Measurements from ENCODE around the gene RPL39L.

The RPL39L gene

GRCh38 chr3:187073581-187074098 is 65.7 kb downstream of the RPL39L start:
- ATAC-seq (ENCODE audit: insufficient read depth, low read depth) (no peak), DNase-seq (no peak)
- Histone ChIP-seq H3K9me3 (ENCODE audit: insufficient read depth, low read length, severe bottlenecking) (no peaks in the 10 kb centered on the region), H2AFZ (ENCODE audit: low read depth, low read length) (no peak overlapping the region), H3K79me2 (ENCODE audit: insufficient read depth, low read length) (no peaks in the 10 kb centered on the region), H3K4me2 (ENCODE audit: insufficient read depth, low read length) (no peak overlapping the region), H3K4me1 (ENCODE audit: insufficient read depth, low read length) (no peaks in the 10 kb centered on the region), H3K4me3 (ENCODE audit: low read depth in 1 of 2, low read length in 2 of 2) (no peak overlapping the region), H3K36me3 (ENCODE audit: insufficient read depth, low read length) (no peaks in the 10 kb centered on the region), H3K9ac (ENCODE audit: low read depth, low read length) (no peak overlapping the region), H4K20me1 (ENCODE audit: insufficient read depth, low read length) (no peaks in the 10 kb centered on the region), H3K27me3 (ENCODE audit: insufficient read depth, low read length, poor library complexity) (peaks cover 3% of the 10 kb centered on the region), H3K27ac (ENCODE audit: low read length) (no peak overlapping the region)
- no peak for TF ChIP-seq CTCF (IDR thresholded peaks at IDR 0.05; ENCODE audit: borderline replicate concordance, extremely low read depth, low read length, poor library complexity, severe bottlenecking)
- TF ChIP-seq EZH2 (IDR thresholded peaks at IDR 0.05; ENCODE audit: borderline replicate concordance, low read depth, low read length, severe bottlenecking), result no peak

- DNase-seq (no peak), ATAC-seq (ENCODE audit: insufficient read depth, low read depth) (no peak)
- Histone ChIP-seq H3K4me3 (ENCODE audit: low read depth in 1 of 2, low read length in 2 of 2) (no peak overlapping the region), H3K27ac (ENCODE audit: low read length) (no peak overlapping the region), H3K4me1 (ENCODE audit: insufficient read depth, low read length) (no peaks in the 10 kb centered on the region), H2AFZ (ENCODE audit: low read depth, low read length) (no peak overlapping the region), H3K4me2 (ENCODE audit: insufficient read depth, low read length) (no peak overlapping the region), H4K20me1 (ENCODE audit: insufficient read depth, low read length) (no peaks in the 10 kb centered on the region), H3K9me3 (ENCODE audit: insufficient read depth, low read length, severe bottlenecking) (no peaks in the 10 kb centered on the region), H3K9ac (ENCODE audit: low read depth, low read length) (no peak overlapping the region), H3K36me3 (ENCODE audit: insufficient read depth, low read length) (no peaks in the 10 kb centered on the region), H3K79me2 (ENCODE audit: insufficient read depth, low read length) (no peaks in the 10 kb centered on the region), H3K27me3 (ENCODE audit: insufficient read depth, low read length, poor library complexity) (peaks cover 2% of the 10 kb centered on the region)
- no peak for TF ChIP-seq CTCF (IDR thresholded peaks at IDR 0.05; ENCODE audit: borderline replicate concordance, extremely low read depth, low read length, poor library complexity, severe bottlenecking)
- TF ChIP-seq EZH2 (IDR thresholded peaks at IDR 0.05; ENCODE audit: borderline replicate concordance, low read depth, low read length, severe bottlenecking), result no peak
Observed at GRCh38 chr3:187072511-187072910, 66.8 kb downstream of the RPL39L start.

- no peak overlapping the region for H3K4me3 ChIP-seq (ENCODE audit: low read depth in 1 of 2, low read length in 2 of 2)
- no peaks in the 10 kb centered on the region for H4K20me1 ChIP-seq (ENCODE audit: insufficient read depth, low read length)
- no peak overlapping the region for H2AFZ ChIP-seq (ENCODE audit: low read depth, low read length)
- no peak overlapping the region for H3K27ac ChIP-seq (ENCODE audit: low read length)
- no peak for DNase-seq
- no peak for ATAC-seq (ENCODE audit: insufficient read depth, low read depth)
- TF ChIP-seq EZH2 (IDR thresholded peaks at IDR 0.05; ENCODE audit: borderline replicate concordance, low read depth, low read length, severe bottlenecking) (no peak), CTCF (IDR thresholded peaks at IDR 0.05; ENCODE audit: borderline replicate concordance, extremely low read depth, low read length, poor library complexity, severe bottlenecking) (no peak)
- no peak overlapping the region for H3K9ac ChIP-seq (ENCODE audit: low read depth, low read length)
- no peaks in the 10 kb centered on the region for H3K27me3 ChIP-seq (ENCODE audit: insufficient read depth, low read length, poor library complexity)
- no peaks in the 10 kb centered on the region for H3K36me3 ChIP-seq (ENCODE audit: insufficient read depth, low read length)
- H3K79me2 ChIP-seq (ENCODE audit: insufficient read depth, low read length), result no peaks in the 10 kb centered on the region
- H3K9me3 ChIP-seq (ENCODE audit: insufficient read depth, low read length, severe bottlenecking), result no peaks in the 10 kb centered on the region
- H3K4me2 ChIP-seq (ENCODE audit: insufficient read depth, low read length), result no peak overlapping the region
- H3K4me1 ChIP-seq (ENCODE audit: insufficient read depth, low read length), result no peaks in the 10 kb centered on the region
Observed at GRCh38 chr3:187072102-187072501, 67.2 kb downstream of the RPL39L start.
